ENCODE results near the gene ERP44. TPM values are rescaled to one million over a fixed set of nuclear protein-coding genes. Genes with fewer than 3 reads are reported as not detected.
A peak's percentile ranks its signal among the peaks of the same experiment; 100 is the strongest.

The ERP44 gene
- polyA plus RNA-seq, 1 of the 3 experiments (the other 2 are of a cell fraction) = 10.0 TPM

DNA sequence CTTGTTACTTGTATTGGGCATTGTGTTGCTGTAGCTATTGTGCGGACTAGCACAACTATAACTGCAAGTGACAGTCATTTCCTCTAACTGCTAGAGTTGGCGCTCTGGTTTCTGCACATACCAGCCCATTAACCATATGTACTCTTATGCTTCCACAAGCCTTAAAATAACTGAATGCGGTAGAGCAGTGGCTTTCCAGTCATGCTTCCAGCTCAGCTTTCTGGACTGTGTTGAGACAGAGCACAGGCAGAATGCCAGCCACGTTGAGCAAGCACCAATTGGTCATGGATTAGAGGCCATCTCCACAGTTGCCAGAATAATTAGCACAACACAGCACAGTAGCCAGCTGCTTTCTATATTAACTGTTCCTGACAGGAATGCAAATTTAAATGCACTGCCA, 12.4 kb upstream of the ERP44 start (continued):
- TF ChIP-seq, protein P1, sequence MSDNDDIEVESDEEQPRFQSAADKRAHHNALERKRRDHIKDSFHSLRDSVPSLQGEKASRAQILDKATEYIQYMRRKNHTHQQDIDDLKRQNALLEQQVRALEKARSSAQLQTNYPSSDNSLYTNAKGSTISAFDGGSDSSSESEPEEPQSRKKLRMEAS (IDR thresholded peaks at IDR 0.05; ENCODE audit: low read depth) = peak; percentile 76; the same call in 1 of the 2 replicates
- TF ChIP-seq POLR2AphosphoS5 (IDR thresholded peaks at IDR 0.05; ENCODE audit: low read depth, low read length) (peak; percentile 52; the same call in 1 of the 2 replicates), FOXJ3 (CRISPR knock-in tag; IDR thresholded peaks at IDR 0.05) (no peak), MXI1 (IDR thresholded peaks at IDR 0.05; ENCODE audit: low read depth, low read length) (no peak; the same call in 1 of the 2 replicates), NFIC (IDR thresholded peaks at IDR 0.05; ENCODE audit: borderline replicate concordance) (peak; percentile 73), MEF2A (IDR thresholded peaks at IDR 0.05; ENCODE audit: borderline replicate concordance, low read depth) (peak; percentile 73; the same call in 1 of the 2 replicates), GATA2 (CRISPR knock-in tag; IDR thresholded peaks at IDR 0.05) (no peak), RCOR1 (IDR thresholded peaks at IDR 0.05; ENCODE audit: low read length) (no peak)
- TF ChIP-seq, protein P2, sequence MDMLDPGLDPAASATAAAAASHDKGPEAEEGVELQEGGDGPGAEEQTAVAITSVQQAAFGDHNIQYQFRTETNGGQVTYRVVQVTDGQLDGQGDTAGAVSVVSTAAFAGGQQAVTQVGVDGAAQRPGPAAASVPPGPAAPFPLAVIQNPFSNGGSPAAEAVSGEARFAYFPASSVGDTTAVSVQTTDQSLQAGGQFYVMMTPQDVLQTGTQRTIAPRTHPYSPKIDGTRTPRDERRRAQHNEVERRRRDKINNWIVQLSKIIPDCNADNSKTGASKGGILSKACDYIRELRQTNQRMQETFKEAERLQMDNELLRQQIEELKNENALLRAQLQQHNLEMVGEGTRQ (IDR thresholded peaks at IDR 0.05; ENCODE audit: borderline replicate concordance, low read depth, low read length) = no peak

DNA sequence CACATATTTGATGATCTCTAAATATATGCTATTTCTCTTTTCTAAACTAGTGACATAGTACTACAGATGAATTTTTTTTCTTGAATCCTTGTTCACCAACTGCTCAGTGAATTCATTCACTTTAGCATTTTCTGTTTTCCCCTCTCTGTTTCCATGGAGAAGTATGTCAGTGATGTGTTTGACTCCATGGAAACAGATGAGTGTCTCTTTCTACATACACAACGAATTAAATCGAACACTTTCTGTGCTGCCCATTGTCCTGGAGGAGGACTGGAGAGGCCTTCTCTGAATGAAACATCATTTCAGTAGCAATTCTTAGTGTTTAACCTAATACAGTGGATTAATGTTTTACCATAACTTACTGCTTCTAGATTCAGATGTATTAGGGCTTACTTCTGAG, 9.8 kb upstream of the ERP44 start:
- CTCF ChIA-PET = no interaction called here
- POLR2A ChIA-PET = no interaction called here
- peak overlapping the region in 1 of 2 experiments; percentile 11; a peak in 1 of 4 replicates for H3K27ac ChIP-seq (ENCODE audit: low read depth in 2 of 2, low read length in 1 of 2)
- no peak overlapping the region for H3K4me3 ChIP-seq (ENCODE audit: low read depth in 2 of 2, low read length in 1 of 2)
- no peak overlapping the region for H3K4me2 ChIP-seq
- H3K9me2 ChIP-seq = no peaks in the 10 kb centered on the region
- H3K79me2 ChIP-seq (ENCODE audit: insufficient read depth) = peaks cover 39% of the 10 kb centered on the region; the same call in 1 of the 2 replicates
- no peaks in the 10 kb centered on the region for H3K27me3 ChIP-seq (ENCODE audit: insufficient read depth)
- no peak overlapping the region for H2AFZ ChIP-seq (ENCODE audit: low read depth)
- no peaks in the 10 kb centered on the region for H4K20me1 ChIP-seq (ENCODE audit: insufficient read depth)
- WGBS (ENCODE audit: low lambda C conversion rate) = 98% methylated on average over 2 of the region's 2 CpGs
- peaks cover 20% of the 10 kb centered on the region for H3F3A ChIP-seq (replicated peaks; ENCODE audit: insufficient read depth)
- no peaks in the 10 kb centered on the region for H3K9me3 ChIP-seq
- TF ChIP-seq, protein P2 (IDR thresholded peaks at IDR 0.05; ENCODE audit: borderline replicate concordance, low read depth, low read length) = no peak
- TF ChIP-seq MXI1 (IDR thresholded peaks at IDR 0.05; ENCODE audit: low read depth, low read length) = no peak
- no peak for TF ChIP-seq NRF1 (IDR thresholded peaks at IDR 0.05; ENCODE audit: low read depth, low read length)
- TF ChIP-seq ELF1 (IDR thresholded peaks at IDR 0.05) = no peak
- no peak for TF ChIP-seq FOSL2 (IDR thresholded peaks at IDR 0.05; ENCODE audit: borderline replicate concordance, low read depth)
- no peak for TF ChIP-seq MEF2A (IDR thresholded peaks at IDR 0.05; ENCODE audit: borderline replicate concordance, low read depth)
- TF ChIP-seq, protein P1 (IDR thresholded peaks at IDR 0.05; ENCODE audit: low read depth) = no peak
- TF ChIP-seq EZH2phosphoT487 (IDR thresholded peaks at IDR 0.05; ENCODE audit: borderline replicate concordance, low read depth) = no peak
- no peak for TF ChIP-seq TCF12 (IDR thresholded peaks at IDR 0.05)
- TF ChIP-seq TAF1 (IDR thresholded peaks at IDR 0.05; ENCODE audit: borderline replicate concordance, low read depth, low read length) = no peak
- TF ChIP-seq GABPA (IDR thresholded peaks at IDR 0.05; ENCODE audit: low read depth) = no peak
- no peak for TF ChIP-seq SIN3A (IDR thresholded peaks at IDR 0.05; ENCODE audit: borderline replicate concordance, low read depth, low read length)
- no peak for TF ChIP-seq CHD2 (IDR thresholded peaks at IDR 0.05; ENCODE audit: low read length, partially characterized antibody)
- no peak for TF ChIP-seq TEAD4 (IDR thresholded peaks at IDR 0.05; ENCODE audit: borderline replicate concordance, insufficient read depth)
- no peak for TF ChIP-seq GATA2 (CRISPR knock-in tag; IDR thresholded peaks at IDR 0.05)
- no peak for TF ChIP-seq POLR2AphosphoS5 (IDR thresholded peaks at IDR 0.05; ENCODE audit: low read depth, low read length)
- no peak for TF ChIP-seq EP300 (IDR thresholded peaks at IDR 0.05; ENCODE audit: borderline replicate concordance in 1 of 2, low read depth in 1 of 2, low read length in 1 of 2)
- H3K9ac ChIP-seq = no peak overlapping the region
- no peak for DNase-seq
- H3K4me1 ChIP-seq (ENCODE audit: control insufficient read depth in 1 of 2, insufficient read depth in 2 of 2, low read depth in 1 of 2, low read length in 1 of 2) = peaks cover 2 to 29% of the 10 kb centered on the region in 2 experiments; a peak in 3 of 4 replicates
- peaks cover 62 to 75% of the 10 kb centered on the region in 2 experiments for H3K36me3 ChIP-seq (replicated peaks in 1 of 2; ENCODE audit: control insufficient read depth in 1 of 2, insufficient read depth in 2 of 2, low read length in 1 of 2)

Data from SK-N-SH (cell line).